Stimulated activated CD4-positive, alpha-beta T cell treated with anti-CD3 and anti-CD28 coated beads, Interleukin-12 subunit alpha, Interleukin-12 subunit beta, amount 100 ng/mL, for 24 hours (primary cell): ENCODE results near the gene SMO.
A peak's percentile ranks its signal among the peaks of the same experiment; 100 is the strongest.

ENCODE experiments used
- DNase-seq, 2 experiments: peaks; one replicate each; pipeline ENCODE4 v3.0.0-alpha.2; 2020; ENCODE audit warnings: low read depth in 2 of 2

The SMO gene

GRCh38 chr7:129188372-129188891, at the start of gene SMO:
Gene SMO (plus strand): TSS chr7:129188633. CDS start chr7:129189152, 519 bp downstream.
- DNase-seq: no peak

GRCh38 chr7:129143724-129144094, 44.7 kb upstream of the SMO start:
- DNase-seq: no peak

GRCh38 chr7:129144095-129144833, 44.2 kb upstream of the SMO start, which contains the start of gene TSPAN33:
Gene TSPAN33 (plus strand): TSS chr7:129144707. CDS start chr7:129144981, 274 bp downstream.
- peak; percentile 47 to 67 for DNase-seq

GRCh38 chr7:129144834-129145668, 43.4 kb upstream of the SMO start:
- DNase-seq: no peak

- DNase-seq: no peak
These were observed 42.0 kb upstream of the SMO start for GRCh38 chr7:129146237-129146979.

- DNase-seq: no peak
These were observed 40.7 kb upstream of the SMO start for GRCh38 chr7:129147731-129148130.

GRCh38 chr7:129149511-129149910, 38.9 kb upstream of the SMO start:
- DNase-seq: no peak

- no peak for DNase-seq
These were observed 38.0 kb upstream of the SMO start for GRCh38 chr7:129150199-129150996.

GRCh38 chr7:129157651-129158050, 30.8 kb upstream of the SMO start:
- no peak for DNase-seq

GRCh38 chr7:129159539-129159938, 28.9 kb upstream of the SMO start:
- DNase-seq: no peak

- DNase-seq: no peak
These were observed 28.1 kb upstream of the SMO start for GRCh38 chr7:129160161-129160905.

GRCh38 chr7:129161524-129162225, 26.8 kb upstream of the SMO start:
- DNase-seq: no peak

GRCh38 chr7:129162732-129163131, 25.7 kb upstream of the SMO start:
- DNase-seq: no peak

- DNase-seq: no peak
These were observed 24.4 kb upstream of the SMO start for GRCh38 chr7:129163875-129164544.

- no peak for DNase-seq
These were observed 21.7 kb upstream of the SMO start for GRCh38 chr7:129166745-129167144.

GRCh38 chr7:129167817-129168216, 20.6 kb upstream of the SMO start:
- no peak for DNase-seq

- no peak for DNase-seq
These were observed 20.0 kb upstream of the SMO start for GRCh38 chr7:129168231-129169021.

- no peak for DNase-seq
These were observed 19.2 kb upstream of the SMO start for GRCh38 chr7:129169171-129169671.
